Activated T-cell treated with anti-CD3 and anti-CD28 coated beads, Interleukin-2, amount 50 U/mL, for 4 hours (primary cell): Measurements from ENCODE around the gene HAPSTR1. TPM values are rescaled to one million over a fixed set of nuclear protein-coding genes. Genes with fewer than 3 reads are reported as not detected.

Experiments used
- ATAC-seq, 2 donors: fragments of 200-7000 bp; cut with Tn5 transposase; one replicate each; pipeline ENCODE4 v1.10.0; 2021
- DNase-seq: peaks from one replicate; pipeline ENCODE4 v3.0.0-alpha.2; 2020
- H3K27me3 Mint-ChIP-seq: one replicate; pipeline ENCODE4 v1.8.0; 2021; ENCODE audit warnings: low read depth, mixed read lengths
- H3K36me3 Mint-ChIP-seq: one replicate; pipeline ENCODE4 v1.8.0; 2022; ENCODE audit warnings: mixed read lengths; ENCODE audit not compliant: insufficient read depth
- H3K4me1 Mint-ChIP-seq: one replicate; pipeline ENCODE4 v1.8.0; 2021; ENCODE audit warnings: low read depth, mixed read lengths
- H3K4me3 Mint-ChIP-seq: one replicate; pipeline ENCODE4 v1.8.0; 2021; ENCODE audit warnings: mild to moderate bottlenecking, moderate library complexity, mixed read lengths
- H3K9me3 Mint-ChIP-seq: one replicate; pipeline ENCODE4 v1.8.0; 2021; ENCODE audit warnings: mixed read lengths
- total RNA-seq, 3 donors: library from RNA; stranded (reverse); gene quantifications; one replicate each; pipeline ENCODE4 v1.2.1, GENCODE V29; 2021

Gene HAPSTR1
- total RNA-seq, 3 donors from 2014 or later, result 64.2 to 75.7 (median 70.0) TPM

DNA sequence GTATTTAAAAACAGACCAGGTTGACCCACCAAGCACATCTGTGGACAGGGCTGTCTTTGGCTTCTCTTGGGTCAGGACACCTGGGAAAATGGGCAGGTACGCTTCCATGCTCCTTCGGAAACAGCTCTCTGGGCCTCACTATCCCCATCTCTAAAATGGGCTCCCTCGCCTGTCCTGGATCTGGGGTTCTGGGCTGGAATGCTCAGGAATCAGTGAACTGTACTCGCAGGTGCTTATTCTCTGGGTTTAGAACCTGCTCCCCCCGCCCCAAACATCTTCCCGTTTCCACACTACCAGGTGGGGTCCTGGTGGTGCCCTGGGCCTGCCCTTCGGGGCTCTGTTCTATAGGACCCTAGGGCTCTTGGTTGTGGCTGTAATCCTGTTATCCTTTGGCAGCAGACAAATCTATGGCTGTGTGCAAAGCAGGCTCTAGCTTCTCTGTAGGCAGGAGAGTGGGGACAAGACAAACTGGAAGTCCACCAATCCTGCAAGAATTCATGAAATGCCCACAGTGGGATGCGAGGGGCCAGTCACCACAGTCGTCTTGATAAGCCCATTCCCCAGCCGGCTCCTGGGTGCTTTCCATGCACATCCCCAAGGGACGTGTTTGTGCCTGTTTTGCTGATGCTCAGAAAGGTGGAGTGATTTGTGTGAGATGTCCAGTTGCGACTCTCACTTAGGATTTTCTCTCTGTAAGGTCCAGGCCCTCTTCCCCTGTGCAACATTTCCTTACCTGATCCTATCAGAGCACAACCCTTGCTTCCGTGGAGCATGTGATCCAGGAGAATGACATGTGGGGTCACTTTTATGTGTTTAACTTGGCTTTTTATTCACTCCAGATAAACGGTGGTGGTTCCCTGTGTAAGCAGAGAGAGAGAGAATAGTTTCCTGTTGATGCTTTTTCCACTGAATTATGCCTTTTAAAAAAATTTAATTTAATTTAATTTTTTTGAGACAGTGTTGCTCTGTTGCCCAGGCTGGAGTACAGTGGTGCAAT, 37.2 kb downstream of the HAPSTR1 start:
- Mint-ChIP-seq H3K9me3 (no peaks in the 10 kb centered on the region), H3K36me3 (peaks cover 5% of the 10 kb centered on the region), H3K4me3 (no peak overlapping the region), H3K4me1 (peaks cover 42% of the 10 kb centered on the region), H3K27me3 (no peaks in the 10 kb centered on the region)
- ATAC-seq, result no peak
- no peak for DNase-seq

DNA sequence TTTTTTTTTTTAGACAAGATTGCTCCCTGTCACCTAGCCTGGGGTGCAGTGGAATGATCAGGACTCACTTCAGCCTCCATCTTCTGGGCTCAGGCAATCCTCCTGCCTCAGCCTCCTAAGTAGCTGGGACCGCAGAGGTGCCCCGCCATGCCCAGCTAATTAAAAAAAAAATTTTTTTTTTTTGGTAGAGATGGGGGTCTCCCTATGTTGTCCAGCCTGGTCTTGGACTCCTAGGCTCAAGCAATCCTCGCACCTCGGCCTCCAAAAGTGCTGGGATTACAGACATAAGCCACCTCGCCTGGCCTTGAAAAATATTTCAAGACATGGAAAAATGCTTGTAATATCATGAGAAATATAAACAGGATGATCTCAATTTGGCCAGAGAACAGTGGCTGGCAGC, 42.9 kb downstream of the HAPSTR1 start:
- peaks cover 13% of the 10 kb centered on the region for H3K4me1 Mint-ChIP-seq

DNA sequence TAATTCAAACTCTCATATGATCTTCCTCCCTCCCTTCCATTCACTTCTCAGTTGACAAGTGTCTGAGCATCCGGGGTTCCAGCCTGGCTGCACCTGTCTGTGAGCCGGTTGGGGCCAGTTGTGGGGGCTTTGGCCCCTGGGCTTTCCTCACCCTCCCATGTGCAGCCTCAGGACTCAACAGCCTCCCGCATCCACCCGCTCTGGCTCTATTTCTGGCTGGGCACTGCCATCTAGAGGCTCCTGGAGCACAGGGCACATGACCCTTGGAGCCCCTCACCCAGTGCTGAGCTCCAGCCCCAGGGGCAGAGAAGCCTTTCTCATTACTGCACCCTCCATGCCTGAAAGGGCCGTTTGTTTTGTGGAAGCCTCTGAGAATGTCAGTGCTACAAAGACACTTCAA, 43.3 kb downstream of the HAPSTR1 start:
- Mint-ChIP-seq H3K36me3 (no peaks in the 10 kb centered on the region), H3K4me3 (no peak overlapping the region), H3K27me3 (peaks cover 4% of the 10 kb centered on the region), H3K9me3 (no peaks in the 10 kb centered on the region), H3K4me1 (peaks cover 15% of the 10 kb centered on the region)
- peak; percentile 86 for ATAC-seq
- DNase-seq, result peak; percentile 62

More for the DNA sequence above, 42.9 kb downstream of the HAPSTR1 start:
- ATAC-seq, result no peak
- DNase-seq, result no peak
- Mint-ChIP-seq H3K9me3 (no peaks in the 10 kb centered on the region), H3K27me3 (peaks cover 4% of the 10 kb centered on the region), H3K36me3 (no peaks in the 10 kb centered on the region), H3K4me3 (no peak overlapping the region)

DNA sequence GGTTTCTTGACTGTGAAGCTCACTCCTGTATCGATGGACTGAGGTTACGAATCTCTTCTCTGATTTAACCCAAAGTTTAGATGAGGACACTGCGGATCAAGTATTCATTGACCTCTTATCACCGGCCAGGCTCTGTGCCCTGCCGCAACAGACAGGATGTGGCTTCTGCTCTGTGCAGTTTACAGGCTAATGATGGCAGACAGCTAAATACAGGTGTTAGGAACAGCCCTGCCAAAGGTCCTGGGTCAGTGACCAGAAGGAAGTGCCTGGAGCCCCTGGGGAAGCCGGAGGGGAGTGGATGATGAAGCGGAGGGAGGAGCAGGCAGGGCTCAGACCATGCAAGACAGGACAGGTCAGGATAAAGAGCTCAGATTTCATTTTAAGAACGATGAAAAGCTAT, 44.4 kb downstream of the HAPSTR1 start:
- Mint-ChIP-seq H3K4me1 (peaks cover 19% of the 10 kb centered on the region), H3K9me3 (no peaks in the 10 kb centered on the region), H3K27me3 (peaks cover 6% of the 10 kb centered on the region), H3K4me3 (no peak overlapping the region), H3K36me3 (no peaks in the 10 kb centered on the region)
- ATAC-seq (no peak), DNase-seq (no peak)

DNA sequence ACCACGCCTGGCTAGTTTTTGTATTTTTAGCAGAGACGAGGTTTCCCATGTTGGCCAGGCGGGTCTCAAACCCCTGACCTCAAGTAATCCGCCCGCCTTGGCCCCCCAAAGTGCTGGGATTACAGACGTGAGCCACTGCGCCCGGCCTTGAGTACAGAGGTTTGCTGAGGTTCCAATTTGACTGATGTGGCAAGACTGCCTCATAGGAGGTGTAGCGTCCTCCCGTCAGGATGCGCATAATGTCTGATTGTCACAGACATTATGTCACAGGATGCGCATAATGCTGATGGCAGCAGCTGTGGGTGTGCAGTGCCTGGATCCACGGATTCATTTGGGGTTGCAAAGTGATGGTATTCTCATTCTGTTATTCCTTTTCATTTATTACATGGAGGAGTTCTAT, 45.2 kb downstream of the HAPSTR1 start:
- DNase-seq, result no peak
- Mint-ChIP-seq H3K4me1 (peaks cover 19% of the 10 kb centered on the region), H3K36me3 (no peaks in the 10 kb centered on the region), H3K27me3 (peaks cover 6% of the 10 kb centered on the region), H3K4me3 (no peak overlapping the region), H3K9me3 (no peaks in the 10 kb centered on the region)
- ATAC-seq, result no peak

DNA sequence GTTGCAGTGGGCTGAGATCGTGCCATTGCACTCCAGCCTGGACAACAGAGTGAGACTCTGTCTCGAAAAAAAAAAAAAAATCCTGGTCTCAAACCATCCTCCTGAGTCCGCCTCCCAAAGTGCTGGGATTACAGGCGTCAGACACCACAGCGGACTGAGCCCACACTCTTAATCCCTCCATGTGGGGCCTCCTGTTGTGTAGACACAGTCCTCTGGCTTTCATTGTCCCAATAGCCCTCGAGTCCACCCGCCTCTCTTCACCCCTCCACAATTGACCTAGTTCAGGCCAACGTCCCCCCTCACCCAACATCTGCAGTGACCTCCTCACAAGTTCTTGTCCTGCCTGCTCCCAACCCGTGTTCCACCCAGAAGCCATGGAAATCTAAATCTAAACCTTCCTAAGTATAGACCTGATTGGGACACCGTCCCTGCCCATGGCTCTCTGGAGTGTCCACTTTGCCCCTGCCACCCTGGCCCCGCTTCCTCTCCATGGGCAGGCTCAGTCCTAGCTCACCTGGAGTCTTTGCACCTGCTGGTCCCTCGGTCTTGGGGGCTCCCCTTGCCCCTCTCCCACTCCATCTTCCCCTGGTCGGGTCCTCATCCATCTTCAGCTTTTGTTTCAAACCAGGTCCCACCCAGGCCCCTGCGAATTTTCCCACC, 46.7 kb downstream of the HAPSTR1 start:
- Mint-ChIP-seq H3K9me3 (no peaks in the 10 kb centered on the region), H3K36me3 (no peaks in the 10 kb centered on the region), H3K27me3 (peaks cover 6% of the 10 kb centered on the region), H3K4me3 (no peak overlapping the region), H3K4me1 (peaks cover 19% of the 10 kb centered on the region)
- ATAC-seq (no peak), DNase-seq (no peak)

DNA sequence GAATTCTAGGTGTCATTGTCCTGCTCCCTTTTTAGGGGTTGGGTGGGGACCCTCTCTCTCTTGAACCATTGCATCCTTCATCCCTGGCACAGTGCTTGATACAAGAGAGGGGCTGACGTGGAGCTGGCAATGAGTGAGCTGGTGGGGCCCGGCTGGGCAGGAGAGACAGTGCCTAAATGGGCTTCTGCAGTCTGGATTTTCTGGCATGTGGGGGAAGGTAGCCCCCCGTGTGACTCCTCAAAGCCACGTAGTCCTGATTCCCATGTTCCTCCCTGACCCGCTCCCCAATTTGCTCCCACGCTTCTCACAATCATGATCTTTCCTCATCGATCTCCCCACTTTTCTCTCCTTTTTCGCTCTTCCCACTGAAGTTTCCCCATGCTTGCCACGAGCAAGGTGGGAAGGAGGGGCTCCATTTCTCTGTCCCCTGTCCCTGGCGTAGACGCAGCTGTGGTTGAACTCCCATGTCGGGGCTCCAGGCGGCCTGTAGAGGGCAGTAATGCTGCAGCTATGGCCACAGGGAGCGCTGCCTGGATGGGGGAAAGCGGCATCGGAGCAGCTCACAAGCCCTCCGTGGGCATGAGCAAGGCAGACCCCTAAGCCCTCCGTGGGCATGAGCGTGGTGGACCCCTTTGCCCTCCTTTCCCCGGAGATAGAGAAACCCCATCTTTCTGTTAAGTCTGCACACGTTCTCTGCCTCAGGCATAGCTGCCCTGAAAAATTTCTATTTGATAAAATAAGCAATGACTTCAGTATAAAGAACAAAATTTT, 47.5 kb downstream of the HAPSTR1 start:
- DNase-seq (peak; percentile 63), ATAC-seq (peak; percentile 87)
- peaks cover 19% of the 10 kb centered on the region for H3K4me1 Mint-ChIP-seq
- peaks cover 6% of the 10 kb centered on the region for H3K27me3 Mint-ChIP-seq
- H3K4me3 Mint-ChIP-seq, result no peak overlapping the region
- no peaks in the 10 kb centered on the region for H3K36me3 Mint-ChIP-seq
- H3K9me3 Mint-ChIP-seq, result no peaks in the 10 kb centered on the region

DNA sequence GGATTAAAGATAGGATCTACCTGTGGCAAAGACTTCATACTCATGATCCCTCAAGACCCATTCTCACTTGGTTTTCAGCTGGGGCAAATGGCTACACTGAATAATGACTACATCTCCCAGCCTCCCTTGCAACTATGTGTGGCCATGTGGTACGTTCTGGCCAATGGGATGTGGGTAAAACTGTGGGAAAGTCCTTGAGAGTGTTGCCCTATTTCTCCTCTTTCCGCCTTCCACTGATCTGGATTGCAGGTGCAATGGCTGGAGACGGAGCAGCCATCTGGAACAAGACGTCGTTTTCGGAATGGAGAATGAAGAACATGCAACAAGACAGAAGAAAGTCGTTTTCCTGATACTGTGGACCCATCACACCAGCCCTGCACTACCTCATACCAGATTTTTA, 48.5 kb downstream of the HAPSTR1 start:
- H3K36me3 Mint-ChIP-seq, result no peaks in the 10 kb centered on the region
- no peaks in the 10 kb centered on the region for H3K9me3 Mint-ChIP-seq
- H3K4me1 Mint-ChIP-seq, result peaks cover 15% of the 10 kb centered on the region
- H3K4me3 Mint-ChIP-seq, result no peak overlapping the region
- ATAC-seq, result peak in 1 of 2 donors; percentile 68
- H3K27me3 Mint-ChIP-seq, result peaks cover 6% of the 10 kb centered on the region
- no peak for DNase-seq

Other genes with a start within 250 kb of the HAPSTR1 start
- 10 to 100 TPM; 14.7 to 17.8 (median 16.8) TPM for gene CARHSP1, start 222.6 kb upstream of the HAPSTR1 start, total RNA-seq
- gene LITAFD, start 209.3 kb upstream of the HAPSTR1 start, total RNA-seq, result not detected
- gene USP7, start 127.7 kb upstream of the HAPSTR1 start, total RNA-seq, result 100 to 1,000 TPM; 189 to 210 (median 196) TPM